GM12864 (cell line): ENCODE measurements around the gene VPS35.

Source experiments
- DNase-seq: peaks from one replicate; pipeline ENCODE4 v3.0.0-alpha.2; 2011; ENCODE audit warnings: low read depth
- H3K4me3 ChIP-seq: 2 replicates; pipeline ENCODE4 v1.5.1; 2011; ENCODE audit warnings: mild to moderate bottlenecking, low read depth, low read length, control low read depth
- TF ChIP-seq, protein P1 (sequence below): IDR thresholded peaks from 2 replicates; pipeline ENCODE4 v1.5.1; 2011; ENCODE audit warnings: low read depth, mild to moderate bottlenecking, moderate library complexity, low read length, control low read depth, inconsistent platforms; ENCODE audit errors: missing control alignments

VPS35 gene

GRCh38 chr16:46688654-46689364 lies at the start of gene VPS35:
Gene VPS35, minus strand, starts transcription at chr16:46689178. Its CDS starts 45 bp downstream, at chr16:46689133.
- TF ChIP-seq, protein P1, sequence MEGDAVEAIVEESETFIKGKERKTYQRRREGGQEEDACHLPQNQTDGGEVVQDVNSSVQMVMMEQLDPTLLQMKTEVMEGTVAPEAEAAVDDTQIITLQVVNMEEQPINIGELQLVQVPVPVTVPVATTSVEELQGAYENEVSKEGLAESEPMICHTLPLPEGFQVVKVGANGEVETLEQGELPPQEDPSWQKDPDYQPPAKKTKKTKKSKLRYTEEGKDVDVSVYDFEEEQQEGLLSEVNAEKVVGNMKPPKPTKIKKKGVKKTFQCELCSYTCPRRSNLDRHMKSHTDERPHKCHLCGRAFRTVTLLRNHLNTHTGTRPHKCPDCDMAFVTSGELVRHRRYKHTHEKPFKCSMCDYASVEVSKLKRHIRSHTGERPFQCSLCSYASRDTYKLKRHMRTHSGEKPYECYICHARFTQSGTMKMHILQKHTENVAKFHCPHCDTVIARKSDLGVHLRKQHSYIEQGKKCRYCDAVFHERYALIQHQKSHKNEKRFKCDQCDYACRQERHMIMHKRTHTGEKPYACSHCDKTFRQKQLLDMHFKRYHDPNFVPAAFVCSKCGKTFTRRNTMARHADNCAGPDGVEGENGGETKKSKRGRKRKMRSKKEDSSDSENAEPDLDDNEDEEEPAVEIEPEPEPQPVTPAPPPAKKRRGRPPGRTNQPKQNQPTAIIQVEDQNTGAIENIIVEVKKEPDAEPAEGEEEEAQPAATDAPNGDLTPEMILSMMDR = no peak
- H3K4me3 ChIP-seq = peak within 1 kb of the TSS; percentile 84
- peak; percentile 96 for DNase-seq

DNA sequence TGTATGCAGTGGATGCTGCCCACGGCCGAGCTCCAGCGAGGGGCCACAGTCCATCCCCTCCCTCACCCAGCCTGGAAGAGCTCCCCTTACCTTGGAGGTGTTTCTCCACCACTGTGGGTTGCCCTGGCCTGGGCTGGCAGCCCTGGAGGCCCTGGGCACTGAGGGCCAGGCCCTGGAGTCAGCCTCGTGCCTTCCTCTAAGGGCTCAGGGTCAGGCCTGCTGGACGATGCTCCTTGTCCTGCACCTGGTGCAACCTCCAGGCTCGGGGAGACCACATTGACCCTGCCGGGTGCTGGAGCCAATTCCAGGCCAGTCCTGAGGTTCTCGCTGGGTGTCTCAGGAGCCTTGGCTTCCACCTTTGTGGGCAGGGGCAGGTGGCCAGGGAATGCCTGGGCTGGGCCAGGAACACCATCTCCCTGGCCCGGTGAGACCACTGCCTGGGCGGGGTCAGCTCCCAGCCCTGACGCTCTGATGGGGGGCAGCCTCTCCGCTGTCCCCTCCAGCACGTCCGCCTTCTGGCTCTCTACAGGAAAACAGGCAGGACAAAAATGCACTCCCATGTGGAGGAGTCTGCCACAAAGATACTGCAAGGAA lies 48.7 kb upstream of the VPS35 start:
- TF ChIP-seq, protein P1 = no peak
- no peak overlapping the region for H3K4me3 ChIP-seq
- no peak for DNase-seq

DNA sequence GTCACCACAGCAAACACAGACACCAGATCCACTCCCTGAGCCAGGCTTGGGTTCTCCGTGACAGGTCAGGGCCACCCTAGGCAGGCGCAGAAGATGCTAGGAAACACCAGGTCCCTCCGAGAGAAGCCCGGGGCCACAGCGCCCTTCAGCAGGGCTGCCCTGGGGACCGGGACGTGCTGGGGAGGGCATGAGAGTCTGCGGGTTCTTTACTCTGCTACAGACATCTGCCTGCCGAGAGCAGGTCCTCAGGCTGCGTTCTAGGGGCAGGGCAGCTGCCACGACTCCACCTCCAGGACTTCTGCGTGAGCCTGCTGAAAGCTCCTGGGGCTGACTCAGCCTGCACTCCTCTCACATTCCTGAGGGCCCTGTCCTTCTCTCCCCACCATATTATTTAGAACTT lies 47.7 kb upstream of the VPS35 start:
- TF ChIP-seq, protein P1 = no peak
- DNase-seq = no peak
- no peak overlapping the region for H3K4me3 ChIP-seq

DNA sequence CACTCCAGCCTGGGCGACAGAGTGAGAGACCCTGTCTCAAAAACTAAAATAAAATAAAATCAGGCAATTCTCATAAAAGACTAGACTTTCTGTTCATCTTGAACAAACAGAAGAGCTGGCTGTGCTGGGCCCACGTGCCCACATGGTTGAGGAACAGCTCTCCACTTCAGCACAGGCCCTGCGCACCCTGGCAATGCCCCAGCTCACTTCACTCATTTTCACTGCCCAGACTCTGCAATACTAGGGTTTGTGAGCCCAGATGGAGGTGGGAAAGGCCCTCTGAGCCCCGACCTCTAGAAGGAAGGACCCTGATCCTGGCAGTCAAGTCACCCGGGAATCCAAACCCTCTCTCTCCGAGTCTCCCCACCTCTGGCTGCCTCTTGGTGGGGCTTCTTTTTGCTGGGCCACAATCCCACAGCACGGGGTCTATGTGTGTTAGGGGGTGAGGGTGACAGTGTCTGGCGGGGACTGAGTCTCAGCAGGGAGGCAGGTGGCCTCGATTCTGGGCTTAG lies 44.4 kb upstream of the VPS35 start:
- TF ChIP-seq, protein P1 = no peak
- H3K4me3 ChIP-seq = no peak overlapping the region
- DNase-seq = no peak

DNA sequence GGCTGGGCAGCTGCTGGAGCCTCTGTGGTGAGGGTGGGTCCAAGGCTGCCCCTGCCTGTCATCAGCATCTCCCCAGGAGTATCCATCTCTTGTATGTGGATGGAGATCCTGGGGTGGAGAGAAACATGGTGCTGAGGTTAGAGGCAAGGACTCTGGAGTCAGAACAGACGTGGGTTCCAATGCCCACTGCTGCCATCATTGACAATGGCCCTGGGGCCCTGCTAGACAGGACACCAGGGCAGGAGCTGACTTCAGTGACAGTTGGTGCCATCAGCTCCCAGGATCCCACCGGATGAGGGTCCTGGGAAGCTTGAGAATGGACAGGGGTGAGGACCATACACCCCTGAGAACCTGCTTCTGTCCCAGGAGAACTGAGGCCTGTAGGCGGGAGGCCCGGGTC lies 43.6 kb upstream of the VPS35 start:
- H3K4me3 ChIP-seq = no peak overlapping the region
- DNase-seq = no peak
- TF ChIP-seq, protein P1 = no peak

- DNase-seq = no peak
- TF ChIP-seq, protein P1 = no peak
- no peak overlapping the region for H3K4me3 ChIP-seq
Observed at GRCh38 chr16:46731691-46732555, 42.9 kb upstream of the VPS35 start.
